DOHH2 (cell line): Measurements from ENCODE around the gene MYBPH.

Experiments used
- H3F3A ChIP-seq: fragments of 200-600 bp; sonication (generic), shearing (Covaris generic); 2 replicates; pipeline ENCODE4 v1.6.0; 2016; ENCODE audit warnings: antibody characterized with exemption, mild to moderate bottlenecking; ENCODE audit not compliant: control insufficient read depth, insufficient read depth
- H3K27ac ChIP-seq: fragments of 200-600 bp; sonication (generic); 2 replicates; pipeline ENCODE4 v1.5.1; 2014; ENCODE audit warnings: low read depth, mild to moderate bottlenecking, low read length, moderate library complexity
- H3K27me3 ChIP-seq: fragments of 200-600 bp; sonication (generic); 2 replicates; pipeline ENCODE4 v1.6.1; 2014; ENCODE audit warnings: mild to moderate bottlenecking, low read length, mixed read lengths; ENCODE audit not compliant: control insufficient read depth
- H3K36me3 ChIP-seq: fragments of 200-600 bp; sonication (generic); 2 replicates; pipeline ENCODE4 v1.6.1; 2014; ENCODE audit warnings: mild to moderate bottlenecking, low read length, moderate library complexity, mixed read lengths; ENCODE audit not compliant: control insufficient read depth
- H3K4me1 ChIP-seq: fragments of 200-600 bp; sonication (generic); 2 replicates; pipeline ENCODE4 v1.6.1; 2014; ENCODE audit warnings: mild to moderate bottlenecking, low read length, mixed read lengths; ENCODE audit not compliant: control insufficient read depth
- H3K4me2 ChIP-seq: fragments of 200-600 bp; sonication (generic); 2 replicates; pipeline ENCODE4 v1.6.0; 2014; ENCODE audit warnings: mild to moderate bottlenecking, low read length, moderate library complexity
- H3K4me3 ChIP-seq: fragments of 200-600 bp; sonication (generic); 2 replicates; pipeline ENCODE4 v1.5.1; 2014; ENCODE audit warnings: mild to moderate bottlenecking, low read length, mixed read lengths
- H3K79me2 ChIP-seq: fragments of 200-600 bp; sonication (generic); 2 replicates; pipeline ENCODE4 v1.6.1; 2014; ENCODE audit warnings: mild to moderate bottlenecking, low read length, mixed read lengths; ENCODE audit not compliant: control insufficient read depth
- H3K9me2 ChIP-seq: fragments of 200-600 bp; sonication (generic); replicated peaks from 2 replicates; pipeline ENCODE4 v1.6.1; 2014; ENCODE audit warnings: mild to moderate bottlenecking, low read length, mixed read lengths; ENCODE audit not compliant: control insufficient read depth
- H3K9me3 ChIP-seq: fragments of 200-600 bp; sonication (generic); 2 replicates; pipeline ENCODE4 v1.6.1; 2014; ENCODE audit warnings: antibody characterized with exemption, low read length, mixed read lengths; ENCODE audit not compliant: control insufficient read depth, insufficient read depth
- H4K20me1 ChIP-seq: fragments of 200-600 bp; sonication (generic); 2 replicates; pipeline ENCODE4 v1.6.0; 2014; ENCODE audit warnings: low read depth, mild to moderate bottlenecking, antibody characterized with exemption, low read length, moderate library complexity; ENCODE audit not compliant: control insufficient read depth, insufficient read depth
- EZH2phosphoT487 ChIP-seq: fragments of 200-600 bp; sonication (generic); IDR thresholded peaks from 2 replicates; pipeline ENCODE4 v1.6.1; 2017; ENCODE audit warnings: borderline replicate concordance, mild to moderate bottlenecking, antibody characterized with exemption, low read length, moderate library complexity, mixed read lengths
- TF ChIP-seq, protein P1 (sequence below): fragments of 200-600 bp; sonication (generic); IDR thresholded peaks from one replicate; pipeline ENCODE4 v1.5.1; 2014; ENCODE audit warnings: antibody characterized with exemption, mild to moderate bottlenecking, low read depth, low read length; ENCODE audit not compliant: poor library complexity, severe bottlenecking

Gene MYBPH

DNA sequence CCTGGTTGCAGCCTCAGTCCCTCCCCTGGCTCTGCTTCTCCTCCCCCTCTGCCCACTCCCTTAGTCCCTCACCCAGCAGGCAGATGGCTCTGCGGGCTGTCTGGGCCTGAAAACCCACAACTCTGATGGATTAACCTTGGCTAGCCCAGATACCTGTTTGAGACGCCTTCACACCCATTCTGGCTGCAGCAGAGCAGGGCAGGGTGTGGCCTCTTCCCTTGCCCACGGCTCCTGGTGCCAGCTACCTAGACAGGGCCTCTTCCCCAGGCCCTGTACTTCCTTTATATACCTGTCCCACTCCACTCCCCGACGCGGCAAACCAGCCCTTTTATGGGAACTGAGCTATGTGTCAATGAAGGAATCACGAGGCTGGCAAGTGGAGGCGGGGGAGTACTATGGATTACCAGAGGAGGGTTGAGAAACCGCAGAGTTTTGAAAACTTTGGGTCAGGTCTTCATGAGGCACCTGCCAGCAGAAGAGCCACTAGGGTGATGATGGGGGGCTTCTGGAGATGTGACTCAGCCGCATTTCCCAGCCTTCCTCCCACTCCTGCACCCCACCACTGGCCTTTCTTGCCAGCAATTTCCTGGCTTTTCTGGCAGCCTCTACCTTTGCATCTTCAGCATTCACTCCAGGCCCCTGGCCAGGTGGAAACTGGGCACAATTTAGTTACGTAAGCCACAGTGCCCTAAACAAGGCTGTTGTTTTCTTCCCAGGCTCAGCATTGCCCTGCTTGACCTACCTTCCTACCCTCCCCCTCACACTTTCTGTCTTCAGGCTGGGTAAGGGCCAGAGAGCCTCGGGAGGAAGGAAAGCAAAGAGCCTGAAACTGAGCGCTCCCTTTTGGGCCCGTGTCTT, 11.0 kb upstream of the MYBPH start, which contains the start of gene CHI3L1:
Gene CHI3L1 (minus strand): TSS at position 259 of the 858 bp plus-strand sequence. CDS start 81 bp downstream, at position 178.
- Histone ChIP-seq H3K79me2 (no peaks in the 10 kb centered on the region), H3K27ac (no peak within 1 kb of the TSS), H3F3A (no peaks in the 10 kb centered on the region), H3K4me3 (no peak within 1 kb of the TSS), H3K9me2 (no peaks in the 10 kb centered on the region), H3K27me3 (peaks cover 20% of the 10 kb centered on the region), H3K4me2 (no peak within 1 kb of the TSS), H4K20me1 (no peaks in the 10 kb centered on the region), H3K4me1 (no peaks in the 10 kb centered on the region), H3K9me3 (no peaks in the 10 kb centered on the region), H3K36me3 (no peaks in the 10 kb centered on the region)
- no peak for TF ChIP-seq EZH2phosphoT487
- TF ChIP-seq, protein P1, sequence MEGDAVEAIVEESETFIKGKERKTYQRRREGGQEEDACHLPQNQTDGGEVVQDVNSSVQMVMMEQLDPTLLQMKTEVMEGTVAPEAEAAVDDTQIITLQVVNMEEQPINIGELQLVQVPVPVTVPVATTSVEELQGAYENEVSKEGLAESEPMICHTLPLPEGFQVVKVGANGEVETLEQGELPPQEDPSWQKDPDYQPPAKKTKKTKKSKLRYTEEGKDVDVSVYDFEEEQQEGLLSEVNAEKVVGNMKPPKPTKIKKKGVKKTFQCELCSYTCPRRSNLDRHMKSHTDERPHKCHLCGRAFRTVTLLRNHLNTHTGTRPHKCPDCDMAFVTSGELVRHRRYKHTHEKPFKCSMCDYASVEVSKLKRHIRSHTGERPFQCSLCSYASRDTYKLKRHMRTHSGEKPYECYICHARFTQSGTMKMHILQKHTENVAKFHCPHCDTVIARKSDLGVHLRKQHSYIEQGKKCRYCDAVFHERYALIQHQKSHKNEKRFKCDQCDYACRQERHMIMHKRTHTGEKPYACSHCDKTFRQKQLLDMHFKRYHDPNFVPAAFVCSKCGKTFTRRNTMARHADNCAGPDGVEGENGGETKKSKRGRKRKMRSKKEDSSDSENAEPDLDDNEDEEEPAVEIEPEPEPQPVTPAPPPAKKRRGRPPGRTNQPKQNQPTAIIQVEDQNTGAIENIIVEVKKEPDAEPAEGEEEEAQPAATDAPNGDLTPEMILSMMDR: no peak

GRCh38 chr1:203186091-203186445, 10.4 kb upstream of the MYBPH start:
- Histone ChIP-seq H3K27me3 (peaks cover 20% of the 10 kb centered on the region), H3K36me3 (no peaks in the 10 kb centered on the region), H4K20me1 (no peaks in the 10 kb centered on the region), H3K4me3 (no peak overlapping the region), H3K79me2 (no peaks in the 10 kb centered on the region), H3K9me3 (no peaks in the 10 kb centered on the region), H3K9me2 (no peaks in the 10 kb centered on the region), H3K4me2 (no peak overlapping the region), H3K27ac (no peak overlapping the region), H3K4me1 (no peaks in the 10 kb centered on the region), H3F3A (no peaks in the 10 kb centered on the region)
- TF ChIP-seq, protein P1: no peak
- TF ChIP-seq EZH2phosphoT487: no peak

- Histone ChIP-seq H3K9me2 (no peaks in the 10 kb centered on the region), H3K27ac (no peak overlapping the region), H3K79me2 (no peaks in the 10 kb centered on the region), H3K36me3 (no peaks in the 10 kb centered on the region), H3F3A (no peaks in the 10 kb centered on the region), H3K9me3 (no peaks in the 10 kb centered on the region), H4K20me1 (no peaks in the 10 kb centered on the region), H3K4me1 (no peaks in the 10 kb centered on the region), H3K4me2 (no peak overlapping the region), H3K27me3 (peaks cover 20% of the 10 kb centered on the region), H3K4me3 (no peak overlapping the region)
- TF ChIP-seq, protein P1: no peak
- TF ChIP-seq EZH2phosphoT487: no peak
Observed at GRCh38 chr1:203185585-203185984, 10.0 kb upstream of the MYBPH start.
